Keratinocyte (primary cell): ENCODE data around the gene BAZ2B. TPM values are rescaled to one million over a fixed set of nuclear protein-coding genes. Genes with fewer than 3 reads are reported as not detected.
A peak's percentile ranks its signal among the peaks of the same experiment; 100 is the strongest.

Experiments
- DNase-seq: peaks from one replicate; pipeline ENCODE4 v3.0.0-alpha.2; 2011; ENCODE audit warnings: low read depth, missing footprints, low spot score
- FAIRE-seq: peaks from 2 replicates; lab custom pipeline; 2011; peaks lifted over from hg19 to GRCh38; lab: Jason Lieb, UNC
- H2AFZ ChIP-seq: 2 replicates; pipeline ENCODE4 v1.6.0; 2012; ENCODE audit warnings: low read length, control low read depth, inconsistent platforms; ENCODE audit not compliant: control insufficient read depth
- H3K27ac ChIP-seq: 2 replicates; pipeline ENCODE4 v1.5.1; 2011; ENCODE audit warnings: low read length; ENCODE audit not compliant: control insufficient read depth, insufficient read depth
- H3K27me3 ChIP-seq: 3 replicates; pipeline ENCODE4 v1.6.0; 2011; ENCODE audit warnings: low read length; ENCODE audit not compliant: control insufficient read depth, insufficient read depth; ENCODE audit errors: extremely low read depth
- H3K36me3 ChIP-seq, 2 experiments: 2 replicates in 1 of 2; 3 replicates in 1 of 2; pipeline ENCODE4 v1.5.1; 2011; ENCODE audit warnings: low read length in 2 of 2, mild to moderate bottlenecking in 1 of 2; ENCODE audit not compliant: control insufficient read depth in 2 of 2, insufficient read depth in 2 of 2; ENCODE audit errors: extremely low read depth in 1 of 2
- H3K4me1 ChIP-seq: 3 replicates; pipeline ENCODE4 v1.5.1; 2011; ENCODE audit warnings: low read length; ENCODE audit not compliant: control insufficient read depth, insufficient read depth; ENCODE audit errors: extremely low read depth
- H3K4me2 ChIP-seq: 3 replicates; pipeline ENCODE4 v1.6.0; 2011; ENCODE audit warnings: low read depth, low read length; ENCODE audit not compliant: control insufficient read depth, insufficient read depth; ENCODE audit errors: extremely low read depth
- H3K4me3 ChIP-seq, 3 experiments: fragments of 200-600 bp in 1 of 3; sonication (generic) in 1 of 3; 2 replicates in 2 of 3; 3 replicates in 1 of 3; pipeline ENCODE4 v1.5.1; 2011 to 2016; ENCODE audit warnings: low read length in 3 of 3, mild to moderate bottlenecking in 3 of 3, control low read depth in 2 of 3, inconsistent platforms in 1 of 3, low read depth in 1 of 3, mixed read lengths in 1 of 3, mixed run types in 1 of 3, moderate library complexity in 1 of 3; ENCODE audit not compliant: control insufficient read depth in 2 of 3, insufficient read depth in 2 of 3; ENCODE audit errors: extremely low read depth in 1 of 3
- H3K79me2 ChIP-seq: 2 replicates; pipeline ENCODE4 v1.6.0; 2012; ENCODE audit warnings: low read length; ENCODE audit not compliant: control insufficient read depth, insufficient read depth
- H3K9ac ChIP-seq: 3 replicates; pipeline ENCODE4 v1.6.0; 2011; ENCODE audit warnings: low read length; ENCODE audit not compliant: control insufficient read depth, insufficient read depth; ENCODE audit errors: extremely low read depth
- H3K9me1 ChIP-seq: 3 replicates; pipeline ENCODE4 v1.6.0; 2011; ENCODE audit warnings: low read length; ENCODE audit not compliant: control insufficient read depth, insufficient read depth; ENCODE audit errors: extremely low read depth
- H3K9me3 ChIP-seq: 2 replicates; pipeline ENCODE4 v1.5.1; 2012; ENCODE audit warnings: low read depth, low read length; ENCODE audit not compliant: control insufficient read depth
- H4K20me1 ChIP-seq: 3 replicates; pipeline ENCODE4 v1.6.0; 2011; ENCODE audit warnings: low read length; ENCODE audit not compliant: control insufficient read depth, insufficient read depth; ENCODE audit errors: extremely low read depth
- EZH2 ChIP-seq: IDR thresholded peaks from one replicate; pipeline ENCODE4 v1.6.1; 2012; ENCODE audit warnings: inconsistent platforms, mild to moderate bottlenecking, low read length, moderate library complexity
- dilution Hi-C: fragments of 300-500 bp; cut with MboI; formaldehyde crosslinking; loops from one replicate; pipeline ENCODE4 v1.7.0; 2020; ENCODE audit warnings: low sequenced_read_pairs; ENCODE audit not compliant: extremely low pct_ligation_motif_present
- polyA plus RNA-seq, 5 experiments: library from polyadenylated mRNA; depleted of rRNA in 3 of 5; stranded (reverse) in 3 of 5; stranded (forward) in 1 of 5; unstranded in 1 of 5; fragments of >200 nt; gene quantifications; 1 replicate in 1 of 5; 2 replicates in 3 of 5; 3 replicates in 1 of 5; pipeline versions ENCODE4 v1.2.1 to v1.2.3, GENCODE V29; 2011 to 2012; ENCODE audit warnings: missing spikeins in 2 of 5, low read depth in 1 of 5, low replicate concordance in 1 of 5
- TF ChIP-seq, protein P1 (sequence below), 3 experiments: IDR thresholded peaks in 1 of 3; conservative IDR thresholded peaks in 1 of 3; optimal IDR thresholded peaks in 1 of 3; 2 replicates in 2 of 3; 3 replicates in 1 of 3; pipeline versions ENCODE3 to v1.5.1; 2011; ENCODE audit warnings: low read length in 3 of 3, mild to moderate bottlenecking in 3 of 3, moderate library complexity in 2 of 3, control low read depth in 1 of 3, inconsistent platforms in 1 of 3; ENCODE audit not compliant: insufficient read depth in 2 of 3; ENCODE audit errors: extremely low read depth in 1 of 3

BAZ2B gene
- polyA plus RNA-seq, 1 donor (not counting 4 experiments of a cell fraction or from before 2014, with no cell fraction given), result 27.0 TPM

DNA sequence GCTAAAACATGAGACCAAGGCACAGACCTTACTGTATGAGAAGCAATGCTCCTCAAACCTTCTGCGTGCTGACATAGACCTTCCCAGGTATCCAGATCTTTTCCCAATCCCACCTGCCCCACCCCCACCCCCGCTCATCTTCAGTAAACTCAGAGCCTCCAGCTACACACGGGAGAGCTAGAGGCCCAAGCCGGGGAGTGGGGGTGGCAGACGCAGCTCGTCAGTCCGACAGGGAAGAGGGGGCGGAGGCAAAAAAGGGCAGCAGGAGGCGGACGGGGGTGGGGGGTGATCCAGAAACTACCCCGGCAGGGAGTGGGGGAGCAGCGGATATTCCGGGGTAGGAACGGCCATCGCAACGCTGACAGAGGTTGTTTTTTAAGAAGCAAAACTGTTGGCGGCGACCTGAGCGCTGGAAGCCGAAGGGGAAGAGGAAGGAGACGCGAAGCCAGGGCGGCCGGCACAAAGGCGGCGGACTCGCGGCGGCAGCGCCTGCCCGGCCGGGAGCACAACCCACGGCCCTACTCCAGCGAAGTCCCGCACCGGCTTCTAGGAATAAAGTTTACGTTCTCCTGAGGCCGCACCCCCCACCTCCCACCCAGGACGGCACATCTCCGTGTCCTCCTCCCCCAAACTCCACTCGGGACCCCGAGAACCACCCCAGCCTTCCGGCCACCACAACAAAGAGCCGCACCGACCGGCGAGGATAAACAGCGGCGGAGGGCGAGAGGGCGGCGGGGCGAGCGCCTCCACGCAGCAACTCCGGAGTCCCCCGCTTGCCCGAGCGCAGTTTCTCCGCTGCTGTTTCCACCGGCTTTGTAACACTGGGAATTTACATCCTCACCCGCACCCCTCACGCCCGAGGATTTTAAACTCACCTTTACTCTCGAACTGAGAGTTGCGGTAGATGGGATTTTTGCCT lies 722 bp downstream of the BAZ2B start:
- peak overlapping the region; percentile 79 for H2AFZ ChIP-seq
- H3K9me1 ChIP-seq, result no peaks in the 10 kb centered on the region
- H3K4me3 ChIP-seq, result peak overlapping the region; percentile 75 to 95 (median 91)
- H3K36me3 ChIP-seq, result no peaks in the 10 kb centered on the region
- no peaks in the 10 kb centered on the region for H3K9me3 ChIP-seq
- no peak for FAIRE-seq
- H3K27ac ChIP-seq, result peak overlapping the region; percentile 99
- peak overlapping the region; percentile 97 for H3K9ac ChIP-seq
- no peaks in the 10 kb centered on the region for H3K27me3 ChIP-seq
- H3K79me2 ChIP-seq, result peaks cover 30% of the 10 kb centered on the region
- H3K4me2 ChIP-seq, result peak overlapping the region; percentile 99
- DNase-seq, result peak; percentile 48
- dilution Hi-C loops, result loop anchor here (25.0 kb wide), 1 partner anchor 97 kb away; the partner anchor contains the start of gene MARCHF7
- no peak for TF ChIP-seq EZH2
- TF ChIP-seq, protein P1, sequence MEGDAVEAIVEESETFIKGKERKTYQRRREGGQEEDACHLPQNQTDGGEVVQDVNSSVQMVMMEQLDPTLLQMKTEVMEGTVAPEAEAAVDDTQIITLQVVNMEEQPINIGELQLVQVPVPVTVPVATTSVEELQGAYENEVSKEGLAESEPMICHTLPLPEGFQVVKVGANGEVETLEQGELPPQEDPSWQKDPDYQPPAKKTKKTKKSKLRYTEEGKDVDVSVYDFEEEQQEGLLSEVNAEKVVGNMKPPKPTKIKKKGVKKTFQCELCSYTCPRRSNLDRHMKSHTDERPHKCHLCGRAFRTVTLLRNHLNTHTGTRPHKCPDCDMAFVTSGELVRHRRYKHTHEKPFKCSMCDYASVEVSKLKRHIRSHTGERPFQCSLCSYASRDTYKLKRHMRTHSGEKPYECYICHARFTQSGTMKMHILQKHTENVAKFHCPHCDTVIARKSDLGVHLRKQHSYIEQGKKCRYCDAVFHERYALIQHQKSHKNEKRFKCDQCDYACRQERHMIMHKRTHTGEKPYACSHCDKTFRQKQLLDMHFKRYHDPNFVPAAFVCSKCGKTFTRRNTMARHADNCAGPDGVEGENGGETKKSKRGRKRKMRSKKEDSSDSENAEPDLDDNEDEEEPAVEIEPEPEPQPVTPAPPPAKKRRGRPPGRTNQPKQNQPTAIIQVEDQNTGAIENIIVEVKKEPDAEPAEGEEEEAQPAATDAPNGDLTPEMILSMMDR (optimal IDR thresholded peaks at IDR 0.05 in 1 of 3, IDR thresholded peaks at IDR 0.05 in 1 of 3, conservative IDR thresholded peaks at IDR 0.05 in 1 of 3; ENCODE audit: extremely low read depth in 1 of 3, insufficient read depth in 2 of 3, low read length in 3 of 3), result no peak
- H3K4me1 ChIP-seq, result peaks cover 22% of the 10 kb centered on the region
- H4K20me1 ChIP-seq, result no peaks in the 10 kb centered on the region

DNA sequence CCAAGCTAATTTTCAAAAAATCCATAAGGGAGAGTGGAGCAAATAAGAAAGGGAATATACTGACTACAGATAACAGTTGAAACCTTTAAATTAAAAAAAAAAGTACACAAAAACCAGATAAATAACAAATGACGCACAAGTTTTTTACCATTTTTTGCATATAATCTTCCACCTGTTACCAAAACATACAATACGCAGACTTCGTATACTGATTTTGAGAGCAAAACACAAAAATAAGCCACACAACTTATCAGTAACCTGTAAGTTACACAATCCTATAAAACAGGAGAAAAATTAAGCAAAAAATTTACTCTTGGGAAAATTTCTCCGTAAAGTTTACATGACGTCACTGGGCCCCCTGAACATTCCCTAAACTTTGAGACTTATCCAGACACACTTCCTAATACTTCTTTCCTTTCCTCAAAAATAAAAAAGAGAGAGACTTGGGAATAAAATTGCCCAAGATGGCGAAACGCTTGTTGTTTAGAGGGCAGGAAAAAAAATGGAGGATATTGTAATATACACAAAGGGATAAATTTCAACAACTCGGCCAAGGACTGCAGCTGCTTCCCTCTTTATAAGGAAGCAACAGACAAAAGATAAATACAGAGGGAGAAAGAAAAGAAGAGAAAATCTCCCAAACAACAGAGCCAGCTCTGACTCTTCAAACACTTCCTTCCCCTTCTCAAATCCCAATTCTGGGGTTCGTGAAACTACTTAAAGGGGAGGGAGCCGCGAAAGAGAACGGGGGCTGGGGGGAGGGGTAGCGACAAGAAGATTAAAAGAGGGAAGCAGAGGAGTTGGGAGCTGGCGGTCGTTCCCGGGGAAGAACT lies 1.6 kb downstream of the BAZ2B start:
- no peaks in the 10 kb centered on the region for H3K27me3 ChIP-seq
- DNase-seq (no peak), FAIRE-seq (peak; percentile 36)
- peak overlapping the region; percentile 97 for H3K9ac ChIP-seq
- no peaks in the 10 kb centered on the region for H4K20me1 ChIP-seq
- peaks cover 0 to 2% of the 10 kb centered on the region in 2 experiments for H3K36me3 ChIP-seq
- peak overlapping the region; percentile 76 for H2AFZ ChIP-seq
- H3K4me2 ChIP-seq, result peak overlapping the region; percentile 89
- H3K4me3 ChIP-seq, result peak overlapping the region; percentile 75 to 95 (median 81)
- H3K79me2 ChIP-seq, result peaks cover 36% of the 10 kb centered on the region
- peaks cover 30% of the 10 kb centered on the region for H3K4me1 ChIP-seq
- peak overlapping the region; percentile 99 for H3K27ac ChIP-seq
- H3K9me3 ChIP-seq, result no peaks in the 10 kb centered on the region
- no peaks in the 10 kb centered on the region for H3K9me1 ChIP-seq
- dilution Hi-C loops, result loop anchor here (25.0 kb wide), 1 partner anchor 98 kb away; the partner anchor contains the start of gene MARCHF7
- no peak for TF ChIP-seq EZH2
- TF ChIP-seq, protein P1 (optimal IDR thresholded peaks at IDR 0.05 in 1 of 3, IDR thresholded peaks at IDR 0.05 in 1 of 3, conservative IDR thresholded peaks at IDR 0.05 in 1 of 3; ENCODE audit: extremely low read depth in 1 of 3, insufficient read depth in 2 of 3, low read length in 3 of 3), result no peak
